ENCODE results near the gene EPN3.
A peak's percentile ranks its signal among the peaks of the same experiment; 100 is the strongest.

EPN3 gene

GRCh38 chr17:50511058-50511457, 21.5 kb upstream of the EPN3 start:
- no peak for DNase-seq (ENCODE audit: low read depth in 2 of 2)

GRCh38 chr17:50513495-50513894, 19.0 kb upstream of the EPN3 start:
- no peak for DNase-seq (ENCODE audit: low read depth in 2 of 2)

DNA sequence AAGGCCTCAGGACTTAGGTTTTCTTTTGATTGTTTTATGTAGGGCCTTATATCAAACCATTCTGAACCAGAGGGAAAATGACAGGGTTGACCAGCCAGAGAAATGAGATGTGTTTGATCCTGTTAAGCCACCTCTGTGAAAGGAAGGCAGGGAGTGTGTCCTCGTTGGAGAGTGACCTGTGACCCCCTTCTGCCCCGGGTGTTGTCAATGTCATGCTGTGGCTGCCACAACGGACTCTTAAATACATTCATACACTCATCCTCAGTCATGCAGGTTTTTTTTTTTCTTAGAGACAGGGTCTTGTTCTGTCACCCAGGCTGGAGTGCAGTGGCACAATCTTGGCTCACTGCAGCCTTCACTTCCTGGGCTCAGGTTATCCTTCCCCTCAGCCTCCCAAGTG, 18.1 kb upstream of the EPN3 start:
- DNase-seq (ENCODE audit: low read depth in 2 of 2), result no peak

- DNase-seq (ENCODE audit: low read depth in 2 of 2), result no peak
Measured at GRCh38 chr17:50514936-50515702, 17.4 kb upstream of the EPN3 start.

DNA sequence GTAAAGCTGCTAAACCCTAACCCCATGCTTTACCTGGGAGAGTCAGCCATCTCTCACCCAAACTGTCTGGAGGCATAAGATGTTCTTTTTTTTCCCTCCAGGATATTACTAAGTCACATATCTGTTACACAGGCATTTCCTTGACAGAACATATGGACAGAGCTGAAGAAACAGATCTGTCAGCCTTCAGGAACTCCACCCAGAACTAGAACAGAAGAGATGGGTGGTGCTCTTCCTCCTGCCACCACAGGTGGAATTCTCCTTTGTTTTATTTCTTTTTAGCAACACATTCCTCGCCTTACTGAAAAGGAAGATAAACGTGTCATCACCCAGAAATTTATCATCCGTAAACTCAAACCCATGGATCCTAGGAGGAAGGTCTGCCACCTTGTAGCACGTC, 15.5 kb upstream of the EPN3 start:
- no peak for DNase-seq (ENCODE audit: low read depth in 2 of 2)

DNA sequence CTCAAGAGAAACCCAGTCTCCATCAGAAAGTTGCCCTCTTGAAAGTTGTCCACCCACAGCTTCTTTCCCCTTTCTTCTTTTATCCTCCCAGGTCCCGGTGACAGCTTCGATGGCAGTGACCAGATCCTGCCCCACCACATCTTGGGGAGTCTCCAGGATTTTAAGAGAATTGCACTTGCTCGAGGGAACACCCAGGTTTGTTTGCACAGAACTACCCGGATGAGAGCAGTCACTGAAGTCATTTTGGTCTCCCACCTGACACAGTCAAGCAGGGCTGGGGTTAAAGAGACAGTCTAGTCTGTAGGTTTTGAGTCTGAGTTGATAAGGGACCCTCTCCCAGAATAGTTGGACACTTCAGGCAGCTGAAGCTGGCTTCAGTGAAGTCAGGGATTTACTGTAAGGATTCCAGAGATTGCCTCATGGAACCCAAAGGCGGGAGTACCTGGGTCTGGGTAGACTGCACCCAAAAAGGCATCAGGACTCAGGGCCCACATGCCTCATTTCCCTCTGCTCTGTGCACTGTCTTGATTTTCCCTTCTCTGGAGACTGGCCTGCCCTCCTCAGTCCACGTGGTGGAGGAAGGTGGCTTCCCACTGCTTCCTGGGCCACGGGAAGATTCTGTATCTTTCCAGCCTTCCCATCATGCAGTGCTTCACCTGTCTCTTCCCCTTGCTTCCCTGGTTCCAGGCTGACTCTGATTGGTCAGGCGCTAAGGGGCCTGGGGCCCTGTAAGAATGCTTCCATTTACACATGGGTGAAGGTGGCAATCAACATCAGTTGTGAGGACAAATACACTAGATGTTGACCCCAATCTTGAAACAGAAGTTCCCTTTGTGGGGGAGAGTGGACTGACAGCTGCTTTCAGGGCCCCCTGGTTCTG, 14.8 kb upstream of the EPN3 start:
- DNase-seq (ENCODE audit: low read depth in 2 of 2), result no peak

GRCh38 chr17:50518384-50519023, 14.0 kb upstream of the EPN3 start:
- no peak for DNase-seq (ENCODE audit: low read depth in 2 of 2)

DNA sequence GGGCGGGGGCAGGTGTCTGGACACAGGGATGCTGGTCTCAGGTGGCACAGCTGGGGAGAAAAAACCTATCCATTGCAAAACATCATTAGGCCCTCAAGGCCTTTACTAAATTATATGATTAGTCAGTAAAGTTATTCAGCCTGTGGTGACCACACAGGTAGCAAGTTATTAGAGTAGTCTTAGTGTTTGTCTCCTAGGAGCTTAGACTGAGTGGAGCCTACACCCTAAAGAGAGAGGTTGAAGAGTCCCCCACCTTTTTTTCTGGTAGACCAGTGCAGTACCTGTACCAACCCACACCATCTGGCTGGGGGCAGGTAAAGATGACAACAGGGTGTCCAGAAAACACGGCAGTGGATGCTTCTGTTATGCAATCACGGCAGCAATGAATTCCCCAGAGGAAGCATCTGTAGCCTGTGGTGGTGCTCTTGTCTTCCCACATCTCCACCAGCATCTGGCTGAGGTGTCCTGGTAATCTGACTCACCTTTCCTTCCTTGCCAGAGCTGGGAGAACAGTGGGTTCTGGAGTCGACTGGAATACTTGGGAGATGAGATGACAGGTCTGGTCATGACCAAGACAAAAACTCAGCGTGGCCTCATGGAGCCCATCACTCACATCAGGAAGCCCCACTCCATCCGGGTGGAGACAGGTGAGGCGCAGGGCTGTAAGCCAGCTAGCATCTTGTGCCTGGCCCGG, 13.2 kb upstream of the EPN3 start:
- no peak for DNase-seq (ENCODE audit: low read depth in 2 of 2)

GRCh38 chr17:50520483-50520882, 12.1 kb upstream of the EPN3 start:
- DNase-seq (ENCODE audit: low read depth in 2 of 2), result no peak

DNA sequence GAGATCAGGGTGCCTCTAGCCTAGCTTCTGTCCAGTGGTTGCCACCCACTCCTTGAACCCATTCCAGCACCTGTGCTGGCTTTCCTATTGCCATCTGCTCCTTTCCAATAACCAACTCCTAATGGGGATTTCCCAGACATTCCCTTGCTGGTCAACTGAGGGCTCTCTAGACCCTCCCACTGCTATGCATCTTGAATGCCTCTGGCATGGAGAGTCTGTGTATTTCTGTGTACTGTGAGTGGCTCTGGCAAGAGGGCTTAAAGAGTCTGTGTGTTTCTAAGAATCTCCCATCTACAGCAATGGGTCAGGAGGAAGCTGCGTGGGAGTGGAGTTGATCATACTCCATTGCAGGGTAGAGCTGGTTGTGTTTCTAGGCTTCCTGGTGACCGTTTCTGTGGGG, 11.0 kb upstream of the EPN3 start:
- DNase-seq (ENCODE audit: low read depth in 2 of 2), result no peak

- no peak for DNase-seq (ENCODE audit: low read depth in 2 of 2)
Measured at GRCh38 chr17:50522766-50523165, 9.8 kb upstream of the EPN3 start.

DNA sequence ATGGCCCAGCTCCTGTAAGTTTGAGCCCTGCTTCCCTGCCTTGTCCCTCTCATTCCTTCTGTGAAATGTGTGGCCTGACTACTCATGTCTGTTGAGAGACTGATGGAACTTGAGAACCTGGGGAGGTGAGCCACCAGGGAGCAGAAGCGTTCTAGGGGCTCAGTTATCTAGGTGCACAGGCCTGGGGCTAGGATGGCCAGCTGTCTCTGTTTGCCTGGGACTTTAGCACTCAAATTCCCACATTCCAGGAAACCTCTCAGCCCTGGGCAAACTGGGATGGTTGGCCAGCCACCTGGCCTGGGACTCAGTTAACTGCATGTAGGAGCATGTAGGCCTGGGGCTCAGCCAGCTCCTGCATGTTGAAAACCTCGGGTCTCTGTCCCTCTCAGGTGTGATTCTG, 9.3 kb upstream of the EPN3 start:
- DNase-seq (ENCODE audit: low read depth in 2 of 2), result no peak

DNA sequence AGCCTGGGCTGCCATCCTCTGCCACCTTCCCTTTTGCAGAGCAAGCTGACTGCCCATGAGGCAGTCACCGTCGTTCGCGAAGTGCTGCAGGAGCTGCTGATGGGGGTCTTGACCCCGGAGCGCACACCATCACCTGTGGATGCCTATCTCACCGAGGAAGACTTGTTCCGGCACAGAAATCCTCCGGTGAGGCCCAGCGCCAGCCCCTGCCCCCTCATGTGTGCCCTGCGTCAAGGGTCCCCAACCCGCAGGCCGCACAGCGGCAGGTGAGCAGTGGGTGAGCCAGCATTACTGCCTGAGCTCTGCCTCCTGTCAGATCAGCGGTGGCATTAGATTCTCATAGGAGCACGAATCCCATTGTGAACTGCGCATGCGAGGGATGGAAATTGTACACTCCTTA, 7.7 kb upstream of the EPN3 start:
- no peak for DNase-seq (ENCODE audit: low read depth in 2 of 2)

- no peak for DNase-seq (ENCODE audit: low read depth in 2 of 2)
Measured at GRCh38 chr17:50527155-50527762, 5.3 kb upstream of the EPN3 start.

DNA sequence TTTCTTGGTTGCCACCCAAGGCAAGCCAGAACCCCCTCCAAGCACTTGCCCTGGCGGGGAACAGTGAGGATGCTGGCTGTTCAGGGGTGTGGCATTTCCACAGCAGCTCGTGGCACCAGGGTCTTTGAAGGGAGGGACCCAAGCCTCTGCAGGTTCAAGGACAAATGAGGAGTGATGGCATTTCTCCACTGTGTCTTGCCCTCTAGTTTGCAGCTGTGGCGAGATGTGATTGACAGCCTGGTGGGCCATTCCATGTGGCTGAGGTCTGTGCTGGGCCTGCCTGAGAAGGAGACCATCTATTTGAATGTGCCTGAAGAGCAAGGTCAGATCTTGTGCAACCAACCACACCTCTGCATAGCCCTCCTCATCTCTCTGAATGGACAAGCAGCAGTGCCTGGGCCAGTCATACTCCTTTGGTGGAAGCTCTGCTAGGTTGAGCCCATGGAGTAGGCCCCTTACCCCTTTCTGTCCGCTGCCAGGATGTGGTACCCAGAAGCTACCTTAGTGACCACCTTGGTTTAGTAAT, 4.5 kb upstream of the EPN3 start:
- no peak for DNase-seq (ENCODE audit: low read depth in 2 of 2)

GRCh38 chr17:50529849-50530248, 2.7 kb upstream of the EPN3 start:
- DNase-seq (ENCODE audit: low read depth in 2 of 2), result no peak

DNA sequence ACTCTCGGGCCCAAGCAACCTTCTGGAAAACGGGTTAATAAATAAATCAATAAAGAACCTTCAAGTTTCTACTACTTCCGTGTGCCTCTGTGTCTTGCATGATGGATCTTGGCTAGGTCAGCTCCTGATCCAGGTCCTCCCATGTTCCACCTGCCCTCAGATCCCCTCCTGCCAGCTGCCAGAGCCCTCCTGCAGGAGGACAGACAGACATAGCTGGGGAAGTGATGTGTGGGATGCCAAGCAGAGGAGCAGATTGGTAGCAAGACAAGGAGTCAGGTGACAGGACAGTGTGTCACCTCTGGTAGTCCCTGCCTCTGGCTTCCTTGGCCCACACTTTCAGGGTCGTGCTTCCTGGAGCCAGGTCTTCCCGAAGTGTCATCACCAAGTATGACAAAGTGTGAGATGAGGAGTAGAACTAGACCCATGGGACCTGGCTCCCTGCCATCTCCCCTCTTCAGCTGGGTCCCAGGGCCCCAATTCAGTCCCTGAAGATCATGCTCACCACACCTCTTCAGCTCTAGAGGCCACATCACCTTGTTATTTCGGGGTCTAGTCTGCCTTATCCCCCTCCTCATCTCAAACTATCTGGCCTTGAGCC, 1.0 kb upstream of the EPN3 start:
- no peak for DNase-seq (ENCODE audit: low read depth in 2 of 2)

DNA sequence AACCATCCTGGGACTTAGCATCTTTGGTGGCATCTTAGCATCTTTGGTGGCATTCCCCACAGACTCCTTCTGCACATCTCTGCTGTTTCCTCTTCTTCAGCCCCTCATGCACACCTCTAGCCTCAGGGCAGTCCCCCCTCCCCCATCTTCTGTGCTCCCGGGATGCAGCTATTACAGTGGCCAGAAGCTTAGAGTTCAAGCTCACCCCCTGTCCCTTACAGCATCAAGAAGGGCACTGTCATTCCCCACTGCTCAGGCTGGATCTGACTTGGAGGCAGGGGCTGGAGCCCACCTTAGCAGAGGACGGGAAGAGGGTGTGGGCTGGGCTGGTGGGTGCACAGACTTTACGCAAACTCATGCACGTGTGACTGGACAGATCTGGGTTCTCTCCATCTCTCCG, 650 bp downstream of the EPN3 start:
- no peak for DNase-seq (ENCODE audit: low read depth in 2 of 2)

DNA sequence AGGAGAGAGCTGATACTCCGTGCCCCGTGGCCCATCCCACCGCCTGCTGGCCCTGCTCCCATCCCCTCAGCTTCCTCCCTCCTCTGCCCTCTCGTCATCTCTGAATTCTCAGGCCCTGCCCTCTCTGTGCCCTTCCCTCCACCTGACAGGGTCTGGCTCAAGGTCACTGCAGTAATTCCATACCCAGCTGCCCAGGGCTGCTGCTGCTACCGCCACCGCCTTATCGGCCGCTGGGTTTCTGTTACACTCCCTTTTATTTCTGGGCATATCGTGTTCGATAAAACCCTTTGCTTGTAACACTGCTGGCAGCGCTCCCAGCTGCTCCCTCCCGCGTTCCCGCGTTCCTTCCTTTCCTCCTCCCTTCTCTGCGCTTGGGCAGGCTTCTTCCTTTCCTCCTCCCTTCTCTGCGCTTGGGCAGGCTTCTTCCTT, 1.2 kb downstream of the EPN3 start:
- DNase-seq (ENCODE audit: low read depth in 2 of 2), result peak in 1 of 2 experiments; percentile 29

DNA sequence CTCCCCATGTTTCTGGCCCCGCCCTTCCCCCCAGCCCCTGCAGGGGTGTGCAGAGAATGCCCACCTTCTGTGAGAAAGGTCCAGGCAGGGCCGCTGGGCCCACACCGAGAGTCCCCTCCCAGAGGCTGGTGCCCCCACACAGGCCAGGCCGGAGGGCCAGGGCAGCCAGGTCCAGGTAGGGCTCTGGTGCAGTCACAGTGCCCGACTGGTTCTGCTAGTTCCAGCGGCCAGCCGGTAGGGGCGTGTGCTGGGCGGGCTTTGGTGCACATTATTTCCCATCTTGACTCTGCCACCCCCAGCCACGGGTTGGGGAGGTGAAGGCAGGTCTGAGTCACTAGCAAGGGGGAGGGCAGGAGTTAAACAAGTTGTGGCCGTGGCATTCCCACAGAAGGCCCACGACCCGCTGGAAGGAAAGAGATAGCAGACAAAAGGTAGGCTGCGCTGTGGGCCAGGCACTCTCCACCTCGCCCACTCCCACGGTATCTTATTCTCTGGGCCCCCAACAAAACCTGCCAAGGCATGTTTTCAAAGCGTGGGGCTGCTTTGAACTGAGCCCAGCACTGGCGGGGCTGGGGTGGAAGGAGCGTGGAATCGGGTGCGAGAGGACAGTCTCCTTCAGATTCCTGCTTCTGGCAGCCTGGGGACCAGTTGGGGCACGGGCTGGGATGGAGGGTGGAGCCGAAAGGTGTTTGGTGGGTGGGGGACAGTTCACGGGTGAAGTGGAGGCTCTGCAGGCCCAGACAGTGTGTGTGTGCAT, 1.9 kb downstream of the EPN3 start:
- no peak for DNase-seq (ENCODE audit: low read depth in 2 of 2)
